HPDE6-E6E7 (cell line): ENCODE results near the gene PPP1R9A.

ENCODE experiments used
- DNase-seq: peaks from one replicate; pipeline ENCODE4 v3.0.0; 2011; ENCODE audit warnings: missing footprints; ENCODE audit errors: extremely low spot score

PPP1R9A gene

DNA sequence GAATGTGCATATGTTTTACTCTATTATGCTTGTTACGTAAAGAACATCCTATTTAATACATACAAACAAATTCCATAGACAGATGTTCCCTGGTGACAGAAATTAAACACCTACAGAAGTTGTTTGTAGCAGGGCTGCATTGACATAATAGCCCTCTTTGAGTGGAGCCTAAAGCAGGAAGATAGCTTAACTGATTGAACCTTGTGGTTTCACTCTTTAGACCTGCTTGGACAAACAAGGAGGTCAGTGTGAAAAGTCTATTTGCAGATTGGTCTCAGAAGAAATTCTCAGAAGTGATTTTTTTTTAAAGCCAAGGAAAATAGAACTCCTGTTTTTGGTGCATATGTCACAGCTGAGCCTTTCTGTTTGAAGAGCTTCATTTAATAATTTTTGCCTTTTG is 121.3 kb downstream of the PPP1R9A start:
- DNase-seq: no peak

DNA sequence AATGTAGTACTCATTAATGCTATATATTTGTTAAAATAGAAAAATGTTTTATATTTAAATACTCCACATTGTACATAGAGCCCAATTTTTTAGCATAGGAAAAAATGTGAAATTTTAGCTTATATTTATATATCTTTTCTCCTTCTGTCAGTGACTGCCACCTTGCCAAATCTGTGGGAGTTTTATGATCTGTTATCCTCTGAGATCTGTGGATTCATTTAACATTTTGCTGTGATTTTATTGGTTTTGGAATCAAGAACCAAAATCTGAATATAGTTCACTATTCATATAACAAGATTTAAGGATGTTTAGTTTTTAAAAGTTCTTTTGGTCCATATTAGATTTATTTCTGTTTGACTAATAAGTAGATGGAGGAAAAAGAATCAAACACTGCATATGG is 127.9 kb downstream of the PPP1R9A start:
- DNase-seq: no peak

DNA sequence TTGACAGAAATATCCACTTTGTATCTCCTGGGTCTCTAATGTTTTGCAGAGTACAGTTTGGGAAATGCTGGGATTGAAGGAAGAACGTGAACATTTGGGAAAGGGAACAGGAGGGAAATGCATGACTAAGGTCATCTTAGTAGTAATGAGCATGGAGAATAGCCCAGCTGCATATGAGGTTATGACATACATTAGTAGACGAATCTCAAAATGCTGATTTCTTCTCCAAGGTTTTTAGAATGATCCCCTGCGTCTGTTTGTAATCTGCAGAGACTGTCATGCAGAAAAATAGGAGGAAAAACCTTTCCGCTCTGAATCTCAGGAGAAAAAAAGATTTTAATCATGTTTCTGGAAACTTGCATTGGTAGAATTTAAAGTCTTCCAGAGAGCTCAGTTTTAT is 133.6 kb downstream of the PPP1R9A start:
- no peak for DNase-seq

DNA sequence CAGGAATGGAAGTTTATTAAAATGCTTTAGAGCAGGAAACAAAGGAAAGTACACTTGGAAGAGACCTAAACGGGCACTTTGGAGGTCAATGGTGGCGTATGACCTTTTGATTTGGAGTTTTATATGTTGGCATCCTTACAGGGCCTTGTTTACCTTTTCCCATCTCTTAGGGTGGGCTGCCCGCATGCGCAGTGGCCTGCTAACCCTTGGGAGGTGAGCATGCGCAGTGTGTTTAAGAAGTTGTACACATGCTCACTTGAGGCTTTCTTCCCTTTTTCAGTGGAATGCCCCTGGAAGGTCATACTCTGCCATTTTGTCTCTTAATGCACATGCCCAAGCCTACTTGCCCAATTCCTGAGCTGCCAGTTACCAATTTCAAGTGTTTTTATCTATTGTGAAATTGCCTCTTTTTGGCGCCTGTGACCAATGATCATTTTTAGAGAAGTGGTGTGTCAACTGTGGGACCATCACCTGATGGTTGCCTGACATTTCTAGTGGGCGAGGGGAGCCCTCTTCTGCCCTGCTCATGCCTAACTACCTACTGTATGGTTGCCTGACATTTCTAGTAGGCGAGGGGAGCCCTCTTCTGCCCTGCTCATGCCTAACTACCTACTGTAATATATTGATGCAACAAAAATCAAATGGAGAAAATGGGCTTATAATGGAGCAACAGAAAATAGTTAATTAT is 138.0 kb downstream of the PPP1R9A start:
- no peak for DNase-seq

DNA sequence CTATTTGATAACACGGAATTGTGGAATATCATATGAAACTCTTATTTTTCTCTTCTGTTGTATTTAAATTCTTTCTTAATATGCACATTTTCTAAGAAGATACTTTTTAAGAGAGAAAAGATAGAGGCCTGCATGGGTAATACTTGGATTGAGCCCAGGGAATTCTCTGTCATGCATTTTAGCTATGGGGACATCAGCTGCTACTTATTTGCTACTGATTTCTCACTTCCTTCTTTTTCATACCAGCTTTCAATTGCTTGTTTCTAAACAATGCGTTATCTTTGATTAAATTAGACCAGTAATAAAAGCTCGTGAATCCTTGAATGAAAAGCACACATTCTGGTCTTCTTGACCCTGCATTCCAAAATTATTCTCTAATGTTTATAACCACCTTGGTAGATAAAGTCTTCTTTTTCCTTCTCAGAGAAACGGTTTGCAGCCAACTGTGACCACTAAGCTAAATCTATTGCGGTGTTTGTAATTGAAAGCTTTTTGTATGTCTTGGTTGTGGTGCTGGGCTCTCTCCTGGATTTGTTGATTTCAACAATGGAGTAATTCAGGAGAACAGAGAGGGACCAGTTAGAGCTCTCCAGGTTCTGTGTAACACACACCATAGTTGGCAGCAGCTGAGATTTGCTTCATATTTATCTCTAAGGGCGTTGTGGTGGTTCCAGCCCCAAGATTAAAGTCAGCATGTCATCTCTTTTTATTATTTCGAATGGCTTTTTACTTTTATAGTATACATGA is 139.3 kb downstream of the PPP1R9A start:
- DNase-seq: no peak

DNA sequence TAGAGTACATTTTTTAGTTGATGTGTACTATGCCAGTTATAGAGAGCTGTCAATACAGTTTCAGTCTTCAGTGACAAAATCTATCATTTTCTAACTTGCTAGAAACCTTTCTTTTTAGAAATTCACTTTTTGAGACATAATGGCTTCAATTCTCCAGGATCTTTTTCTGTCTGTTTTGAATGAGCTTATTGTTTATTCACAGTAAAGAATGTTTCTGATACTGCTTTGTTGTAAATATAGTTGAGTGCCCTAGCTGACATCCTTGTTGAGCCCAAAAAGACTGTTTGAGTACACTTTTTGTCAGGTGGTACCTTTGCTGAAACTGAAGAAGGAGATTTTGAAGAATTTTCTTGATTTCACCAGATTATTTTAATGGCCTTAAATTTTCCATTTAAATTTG is 139.9 kb downstream of the PPP1R9A start:
- no peak for DNase-seq

DNA sequence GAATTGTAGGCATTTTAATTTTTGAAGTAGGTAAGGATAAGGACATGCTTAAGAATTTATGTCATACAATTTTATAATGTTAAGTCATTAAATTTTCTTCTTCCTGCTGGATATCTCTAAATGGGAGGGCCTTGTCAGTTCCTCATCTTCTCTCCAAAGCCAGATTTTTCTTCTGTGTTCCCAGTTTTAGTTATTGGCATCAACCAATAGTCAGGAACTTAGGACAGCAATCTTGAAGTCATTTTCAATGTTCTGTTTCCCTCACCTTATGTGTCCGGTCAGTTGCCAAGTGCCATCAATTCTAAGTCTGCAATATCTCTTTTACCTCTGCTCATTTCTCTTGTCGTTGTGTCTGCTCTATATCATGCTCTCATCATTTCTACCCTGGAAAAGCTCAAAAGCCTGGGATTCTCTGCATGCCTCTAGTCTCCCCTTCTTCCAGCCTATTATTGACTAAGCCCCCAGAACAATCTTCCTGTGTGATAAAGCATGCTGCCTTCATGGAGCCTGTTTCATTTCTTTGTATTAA is 145.2 kb downstream of the PPP1R9A start:
- no peak for DNase-seq

DNA sequence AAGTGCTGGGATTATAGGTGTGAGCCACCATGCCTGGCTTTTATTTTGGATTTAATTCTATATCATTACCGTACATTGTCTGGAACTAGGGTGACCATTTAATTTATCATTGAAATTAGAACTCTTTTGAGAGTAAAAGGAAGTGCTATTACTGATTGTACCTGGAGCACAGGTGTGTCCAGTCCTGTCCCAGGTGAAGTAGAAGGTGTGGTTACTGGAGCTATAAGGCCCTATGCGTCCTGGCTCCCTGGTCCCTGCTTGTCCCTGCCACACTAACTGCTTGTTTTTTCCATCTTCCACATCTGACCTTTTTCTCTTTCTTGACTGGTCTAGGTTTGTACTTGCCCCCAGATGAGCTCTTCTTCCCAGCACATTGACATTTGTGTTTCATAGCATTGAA is 147.0 kb downstream of the PPP1R9A start:
- no peak for DNase-seq

DNA sequence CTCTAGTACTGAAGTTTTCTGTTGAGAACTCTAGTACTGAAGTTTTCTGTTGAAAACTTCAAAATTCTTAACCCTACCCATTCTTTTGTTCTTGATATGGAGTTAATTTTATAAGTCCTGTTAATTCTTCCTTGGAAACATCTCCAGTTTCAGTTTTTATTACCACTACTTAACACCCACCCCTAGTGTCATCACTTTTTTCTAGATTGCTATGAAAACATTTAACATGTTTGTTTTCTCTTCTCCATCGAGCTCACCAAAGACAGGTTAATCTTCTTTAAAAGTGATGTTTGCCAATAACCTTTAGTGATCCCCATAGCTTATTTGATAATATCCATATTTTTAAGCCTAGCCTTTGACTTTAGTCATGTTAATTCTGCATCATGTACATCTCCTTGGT is 147.9 kb downstream of the PPP1R9A start:
- DNase-seq: no peak

DNA sequence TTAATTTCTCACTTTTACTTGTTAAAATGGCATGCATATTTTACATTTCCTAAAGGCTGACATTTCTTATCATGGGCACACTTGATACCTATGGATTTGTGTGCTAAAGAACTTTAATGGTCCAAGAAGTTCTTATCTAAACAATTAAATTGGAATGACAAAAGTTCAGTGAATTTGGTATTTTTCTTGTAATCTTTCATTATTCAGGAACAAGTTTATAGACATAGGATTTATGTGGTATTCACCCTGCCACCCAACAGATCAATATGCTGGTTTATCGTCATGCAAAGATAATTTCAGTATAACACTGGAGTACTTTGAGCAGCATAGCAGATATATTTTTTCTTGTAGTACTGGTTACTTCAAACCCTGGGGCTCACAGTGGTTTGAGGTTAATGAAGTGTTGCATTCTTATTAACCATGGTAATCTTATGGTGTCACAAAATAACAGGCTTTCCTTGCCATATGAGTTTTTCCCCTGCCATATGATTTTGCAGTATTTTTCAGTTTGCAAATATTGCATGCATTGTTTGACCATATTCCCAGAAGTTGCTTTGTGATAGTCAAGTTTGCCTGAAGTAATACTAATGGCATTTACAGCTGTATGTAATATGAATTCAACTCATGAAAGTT is 148.8 kb downstream of the PPP1R9A start:
- DNase-seq: no peak

DNA sequence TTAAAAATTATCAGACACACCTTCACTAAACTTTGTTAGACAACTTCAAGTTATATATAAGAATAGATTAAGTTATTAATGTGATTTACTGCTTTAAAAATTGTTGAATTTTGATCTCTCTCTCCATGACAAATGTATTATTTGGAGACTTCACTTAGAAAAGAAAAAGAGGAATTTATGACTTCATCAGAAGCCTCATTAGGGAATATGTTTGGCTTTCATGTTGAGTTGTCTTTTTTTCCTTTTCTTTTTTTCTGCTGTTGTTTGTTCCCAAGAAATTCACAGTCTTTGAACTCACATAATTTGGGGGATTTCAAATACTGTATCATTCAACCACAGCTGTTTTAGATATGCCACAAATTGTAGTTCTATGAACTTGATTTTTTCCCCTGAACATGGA is 149.5 kb downstream of the PPP1R9A start:
- no peak for DNase-seq

DNA sequence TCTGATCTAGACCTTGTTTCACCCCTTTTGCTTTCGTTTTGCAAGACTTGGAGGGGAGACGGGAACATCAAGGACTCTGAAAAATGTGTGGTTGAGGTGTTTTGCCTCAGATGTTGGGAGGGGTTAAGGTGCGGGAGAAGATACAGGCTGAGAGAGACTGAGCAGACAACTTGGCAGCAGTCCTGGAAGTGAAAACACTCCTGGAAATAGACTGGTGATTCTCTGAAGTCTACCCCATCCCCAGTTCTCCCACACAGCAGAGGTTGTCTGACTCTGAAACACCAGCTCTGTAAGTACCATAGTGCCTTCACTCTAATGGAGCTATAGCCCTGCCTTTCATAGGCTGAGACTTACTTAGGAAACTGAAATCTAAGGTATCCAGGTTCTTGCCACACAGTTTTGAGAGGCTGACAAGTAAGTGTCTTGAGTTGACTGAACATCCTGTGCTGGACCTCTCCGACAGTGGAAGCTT is 152.5 kb downstream of the PPP1R9A start:
- DNase-seq: no peak

DNA sequence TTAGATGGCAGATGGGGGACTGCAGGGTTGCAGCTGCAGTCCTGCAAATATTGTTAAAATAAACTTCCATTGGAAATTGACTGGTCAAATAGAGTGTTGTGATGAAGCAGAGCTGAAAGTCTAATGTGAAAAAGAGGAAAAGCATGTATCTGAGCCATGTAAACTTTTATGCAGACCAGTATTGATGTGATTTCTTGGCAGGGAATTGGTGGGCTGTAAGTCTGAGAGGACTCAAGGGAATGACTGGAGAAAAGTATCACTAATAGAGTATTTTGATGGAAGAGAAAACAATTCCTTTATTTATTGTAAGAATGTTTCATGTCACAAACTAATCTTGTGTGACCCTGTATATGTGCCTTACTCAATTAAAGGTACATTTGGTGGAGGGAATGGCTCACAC is 155.5 kb downstream of the PPP1R9A start:
- DNase-seq: no peak

DNA sequence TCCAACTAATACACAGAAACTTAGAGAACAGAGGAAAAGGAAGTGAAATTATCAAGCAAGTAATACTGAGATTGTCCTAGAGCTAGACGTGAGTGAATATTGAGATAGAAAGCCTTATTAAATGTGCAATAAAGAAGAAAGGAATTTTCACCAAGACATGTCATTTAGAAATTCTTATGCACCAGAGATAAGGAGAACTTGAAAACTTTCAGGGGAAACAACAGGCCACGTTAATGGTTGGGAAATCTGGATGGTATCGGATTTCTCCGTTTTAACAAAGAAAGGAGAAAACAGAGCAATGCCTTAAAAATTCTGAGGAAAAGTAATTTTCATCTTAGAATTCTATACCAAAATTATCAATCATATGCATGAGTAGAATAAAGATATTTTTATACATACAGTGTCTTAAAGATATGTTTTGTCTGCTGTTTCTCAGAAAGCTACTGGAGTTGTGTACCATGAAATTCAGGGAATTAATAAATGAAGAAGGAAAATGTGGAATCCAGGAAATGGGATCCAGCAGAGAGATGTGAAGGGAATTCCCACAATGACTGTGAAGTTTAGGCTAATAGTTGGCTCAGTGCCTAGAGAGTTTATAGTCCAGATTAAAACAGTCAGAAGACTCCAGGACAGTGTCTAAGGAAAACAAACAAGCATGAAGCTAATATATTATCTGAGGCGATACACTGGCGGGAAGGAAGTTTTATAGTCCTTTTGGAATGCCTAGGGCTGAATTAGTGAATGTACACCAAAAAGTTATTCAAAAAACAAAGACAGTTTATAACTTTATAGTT is 159.5 kb downstream of the PPP1R9A start:
- no peak for DNase-seq

DNA sequence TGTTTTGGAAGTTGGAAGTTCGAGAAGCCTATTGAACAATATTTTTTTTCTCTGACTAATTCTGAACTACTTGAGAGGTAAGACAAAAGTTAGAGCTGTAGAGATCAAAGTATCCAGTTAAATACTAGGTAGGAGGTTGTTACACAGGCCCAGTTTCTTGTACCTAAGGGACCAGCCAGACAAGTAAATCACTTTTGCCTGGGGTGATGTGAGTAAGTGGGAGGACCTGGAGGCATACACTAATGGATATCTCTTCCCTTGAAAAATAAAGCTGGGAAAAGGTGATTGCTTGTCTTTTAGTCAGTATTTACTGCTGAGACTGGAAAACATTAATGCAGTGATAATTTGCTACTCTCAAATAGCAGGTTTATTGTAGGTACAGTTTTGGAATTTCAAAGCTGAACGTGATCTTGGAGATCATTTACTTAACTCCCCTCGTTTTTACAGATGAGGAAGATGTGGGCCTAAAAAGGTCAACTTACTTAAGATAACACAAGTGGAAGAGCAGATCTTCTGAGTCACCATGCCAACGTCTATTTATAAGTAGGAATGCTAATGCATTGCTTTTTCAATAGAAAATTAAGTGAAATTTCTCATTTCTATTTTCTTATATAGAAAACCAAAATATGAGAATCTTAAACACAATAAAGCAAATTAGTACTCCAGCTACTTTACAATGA is 181.3 kb downstream of the PPP1R9A start:
- DNase-seq: no peak

DNA sequence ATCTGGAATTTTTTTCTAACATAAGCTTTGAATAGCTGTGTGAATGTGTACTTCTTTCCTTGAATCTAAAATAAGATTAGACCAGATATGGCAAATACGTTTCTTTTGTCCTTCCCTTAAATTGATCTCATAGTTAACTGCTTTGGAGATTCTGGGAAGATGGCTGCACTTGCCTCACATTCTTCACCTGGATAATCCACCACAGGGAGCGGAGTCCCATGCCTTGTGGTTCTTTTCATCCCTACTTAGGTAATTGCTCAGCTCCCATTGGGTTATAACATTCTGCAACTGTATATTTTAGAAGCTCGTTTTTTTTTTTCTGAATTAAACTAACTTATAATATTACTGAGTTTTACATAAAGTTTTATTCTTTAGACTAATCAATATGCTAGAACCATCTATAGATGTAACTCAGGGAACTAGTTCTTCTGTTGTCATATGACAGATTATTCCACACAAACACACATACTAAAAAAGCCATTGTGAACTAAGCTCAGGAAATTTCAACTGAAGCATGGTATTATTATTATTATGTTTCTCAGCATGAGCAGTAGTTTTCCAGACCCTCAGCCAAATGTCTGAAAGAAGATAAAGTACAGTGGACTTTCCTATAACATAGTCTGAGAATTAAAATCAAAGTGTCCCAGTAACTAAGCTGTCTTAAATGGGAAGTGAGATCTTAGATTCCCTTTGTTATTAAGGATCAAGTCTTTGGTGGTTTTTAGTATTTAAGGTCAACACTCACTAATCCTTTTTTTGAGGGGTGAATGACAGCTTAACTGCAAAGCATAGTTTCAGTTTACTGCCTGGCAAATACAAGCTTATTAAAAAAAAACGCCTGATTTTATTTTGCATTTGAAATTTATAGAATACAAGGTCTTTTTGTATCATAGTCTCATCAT is 182.3 kb downstream of the PPP1R9A start:
- no peak for DNase-seq

DNA sequence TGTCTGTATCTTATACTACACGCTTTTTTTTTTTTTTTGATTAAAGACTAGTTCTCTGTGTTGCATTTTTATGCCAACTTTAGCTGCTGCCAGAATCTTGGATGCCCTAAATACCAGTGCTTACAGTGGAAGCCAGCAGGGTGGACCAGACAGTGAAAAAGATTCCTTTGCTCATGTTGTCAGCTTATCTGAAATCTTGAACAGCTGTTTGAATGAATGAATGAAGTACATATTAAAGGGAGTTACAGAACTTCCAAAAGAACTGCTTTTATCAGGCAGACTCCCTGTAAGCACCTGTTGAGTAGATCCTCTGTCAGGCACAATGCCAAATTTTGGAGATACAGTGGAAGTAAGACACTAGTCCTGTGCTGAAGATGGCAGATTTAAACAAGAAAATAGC is 184.9 kb downstream of the PPP1R9A start:
- no peak for DNase-seq

DNA sequence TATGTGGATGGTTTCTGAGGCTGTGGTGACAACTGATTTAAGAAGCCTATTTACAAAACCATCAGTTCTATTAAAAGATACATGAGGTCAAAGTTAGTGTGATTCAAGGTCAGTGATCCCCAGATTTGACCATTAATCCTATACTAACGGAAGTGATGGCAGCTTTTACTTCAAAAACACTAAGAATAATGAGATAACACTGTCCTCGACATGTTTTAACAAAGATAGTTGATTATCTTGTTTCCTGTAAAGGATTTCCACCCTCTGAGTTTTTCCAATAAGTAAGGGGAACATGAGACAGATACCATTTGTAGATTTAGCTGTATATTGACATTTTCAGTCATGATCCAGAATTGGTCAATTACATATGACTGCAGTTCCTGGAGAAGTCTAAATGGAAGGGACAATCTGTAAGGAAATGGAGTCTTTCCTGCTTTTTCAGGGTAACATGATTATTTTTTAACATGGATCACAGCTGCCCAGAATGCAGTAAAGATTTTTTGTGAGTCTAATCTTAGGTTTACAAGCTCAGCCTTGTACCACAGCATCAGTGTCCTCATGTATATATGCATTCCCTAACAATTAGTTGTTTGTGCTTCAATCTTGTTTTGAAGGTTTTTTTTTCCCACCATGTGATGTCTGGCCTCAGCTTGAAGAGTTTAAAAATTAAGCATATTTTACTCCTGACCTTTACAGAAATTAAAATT is 188.0 kb downstream of the PPP1R9A start:
- no peak for DNase-seq

DNA sequence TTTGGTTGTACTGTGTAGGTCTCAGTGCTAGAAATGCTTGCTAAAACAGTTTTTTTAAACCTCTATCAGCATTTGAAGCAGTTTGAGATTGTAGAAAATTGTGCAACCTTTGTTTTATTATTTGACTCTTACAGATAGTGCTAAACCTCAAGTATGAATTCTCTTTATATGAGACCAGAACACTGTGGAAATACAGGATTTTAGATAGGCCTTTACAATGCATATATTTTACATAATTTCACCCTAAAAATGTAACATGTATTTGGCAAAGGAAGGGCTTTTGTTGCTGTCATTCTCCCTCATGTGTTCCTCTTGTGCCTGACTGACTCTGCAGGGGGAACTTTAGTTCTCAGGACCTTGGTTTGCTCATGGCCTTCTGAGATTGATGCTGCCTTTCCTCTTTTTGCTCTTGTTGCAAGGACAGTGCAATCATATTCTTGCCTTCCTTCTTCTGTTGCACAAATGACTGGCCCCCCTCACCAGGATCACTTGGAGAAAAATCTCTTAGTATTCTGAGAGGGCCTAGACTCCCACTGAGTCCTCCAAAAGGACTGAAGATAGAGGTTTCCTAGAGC is 188.7 kb downstream of the PPP1R9A start:
- no peak for DNase-seq
